SK-N-SH treated with all-trans-retinoic acid at 6 μM for 48 hours (cell line): ENCODE measurements around the gene LAMA2.

Source experiments
- ATAC-seq: fragments of 200-7000 bp; cut with Tn5 transposase; 3 replicates; pipeline ENCODE4 v1.9.1; 2020; ENCODE audit warnings: mild to moderate bottlenecking, moderate library complexity
- ARNTL ChIP-seq: fragments of 450-650 bp; formaldehyde crosslinking; IDR thresholded peaks from 2 replicates; pipeline ENCODE4 v1.5.0; 2020; ENCODE audit warnings: low read depth, mild to moderate bottlenecking, moderate library complexity, borderline replicate concordance
- BACH2 ChIP-seq: fragments of 250-450 bp; sonication (Bioruptor Pico); IDR thresholded peaks from 2 replicates; pipeline ENCODE4 v1.9.0; 2021; ENCODE audit warnings: mild to moderate bottlenecking, borderline replicate concordance
- CSDC2 ChIP-seq: fragments of 250-450 bp; sonication (Bioruptor Pico); IDR thresholded peaks from 2 replicates; pipeline ENCODE4 v1.5.0; 2020; ENCODE audit warnings: mild to moderate bottlenecking, moderate library complexity
- ESRRG ChIP-seq: fragments of 250-450 bp; sonication (Bioruptor Pico); IDR thresholded peaks from 2 replicates; pipeline ENCODE4 v1.6.1; 2021; ENCODE audit warnings: mild to moderate bottlenecking
- ISL1 ChIP-seq: fragments of 250-450 bp; sonication (Bioruptor Pico); IDR thresholded peaks from 2 replicates; pipeline ENCODE4 v2.1.2; 2022; ENCODE audit warnings: mild to moderate bottlenecking, moderate library complexity
- OSR1 ChIP-seq: fragments of 250-450 bp; sonication (Bioruptor Pico); IDR thresholded peaks from 2 replicates; pipeline ENCODE4 v1.8.0; 2022; ENCODE audit warnings: moderate library complexity, mild to moderate bottlenecking, inconsistent platforms
- PATZ1 ChIP-seq: fragments of 250-450 bp; sonication (Bioruptor Pico); IDR thresholded peaks from 2 replicates; pipeline ENCODE4 v1.8.0; 2020; ENCODE audit warnings: mild to moderate bottlenecking, moderate library complexity, borderline replicate concordance
- PPARA ChIP-seq: fragments of 250-450 bp; sonication (Bioruptor Pico); IDR thresholded peaks from 2 replicates; pipeline ENCODE4 v1.5.0; 2020; ENCODE audit warnings: mild to moderate bottlenecking, borderline replicate concordance
- RARB ChIP-seq: fragments of 250-450 bp; sonication (Bioruptor Pico); IDR thresholded peaks from 2 replicates; pipeline ENCODE4 v1.8.0; 2021; ENCODE audit warnings: mild to moderate bottlenecking, moderate library complexity
- SNAI2 ChIP-seq: fragments of 250-450 bp; sonication (Bioruptor Pico); IDR thresholded peaks from 2 replicates; pipeline ENCODE4 v1.5.0; 2020; ENCODE audit warnings: mild to moderate bottlenecking, moderate library complexity
- TCF4 ChIP-seq: fragments of 250-450 bp; sonication (Bioruptor Pico); IDR thresholded peaks from 2 replicates; pipeline ENCODE4 v1.8.0; 2021; ENCODE audit warnings: mild to moderate bottlenecking, moderate library complexity, borderline replicate concordance
- TOX ChIP-seq: fragments of 250-450 bp; sonication (Bioruptor Pico); IDR thresholded peaks from 2 replicates; pipeline ENCODE4 v1.8.0; 2021; ENCODE audit warnings: mild to moderate bottlenecking, moderate library complexity, borderline replicate concordance
- TSHZ2 ChIP-seq: fragments of 250-450 bp; sonication (Bioruptor Pico); IDR thresholded peaks from 2 replicates; pipeline ENCODE4 v1.5.0; 2020; ENCODE audit warnings: mild to moderate bottlenecking, moderate library complexity
- ZC3H10 ChIP-seq: fragments of 250-450 bp; sonication (Bioruptor Pico); IDR thresholded peaks from 2 replicates; pipeline ENCODE4 v1.5.1; 2021; ENCODE audit warnings: mild to moderate bottlenecking, moderate library complexity
- ZFP30 ChIP-seq: fragments of 450-650 bp; formaldehyde crosslinking; IDR thresholded peaks from 2 replicates; pipeline ENCODE4 v1.5.0; 2022; ENCODE audit warnings: mild to moderate bottlenecking, moderate library complexity
- ZNF565 ChIP-seq: fragments of 450-650 bp; formaldehyde crosslinking; conservative IDR thresholded peaks from 2 replicates; pipeline ENCODE4 v1.5.0; 2020; ENCODE audit warnings: low read depth, mild to moderate bottlenecking, moderate library complexity
- ZNF70 ChIP-seq: fragments of 450-650 bp; formaldehyde crosslinking; IDR thresholded peaks from 2 replicates; pipeline ENCODE4 v1.5.0; 2020; ENCODE audit warnings: mild to moderate bottlenecking, moderate library complexity
- ZNF8 ChIP-seq: fragments of 450-650 bp; formaldehyde crosslinking; IDR thresholded peaks from 2 replicates; pipeline ENCODE4 v1.5.0; 2020; ENCODE audit warnings: mild to moderate bottlenecking, moderate library complexity
- TF ChIP-seq, protein P1 (sequence below): fragments of 250-450 bp; sonication (Bioruptor Pico); IDR thresholded peaks from 2 replicates; pipeline ENCODE4 v1.8.0; 2021; ENCODE audit warnings: low read depth, mild to moderate bottlenecking, moderate library complexity, borderline replicate concordance
- TF ChIP-seq, protein P2 (sequence below): fragments of 250-450 bp; sonication (Bioruptor Pico); IDR thresholded peaks from 2 replicates; pipeline ENCODE4 v1.5.1; 2020; ENCODE audit warnings: low read depth, mild to moderate bottlenecking, moderate library complexity
- TF ChIP-seq, protein P3 (sequence below): fragments of 250-450 bp; sonication (Bioruptor Pico); IDR thresholded peaks from 2 replicates; pipeline ENCODE4 v1.5.1; 2021; ENCODE audit warnings: mild to moderate bottlenecking, moderate library complexity

LAMA2 gene

GRCh38 chr6:129360682-129360955, 477.7 kb downstream of the LAMA2 start (continued):
- TF ChIP-seq, protein P1, sequence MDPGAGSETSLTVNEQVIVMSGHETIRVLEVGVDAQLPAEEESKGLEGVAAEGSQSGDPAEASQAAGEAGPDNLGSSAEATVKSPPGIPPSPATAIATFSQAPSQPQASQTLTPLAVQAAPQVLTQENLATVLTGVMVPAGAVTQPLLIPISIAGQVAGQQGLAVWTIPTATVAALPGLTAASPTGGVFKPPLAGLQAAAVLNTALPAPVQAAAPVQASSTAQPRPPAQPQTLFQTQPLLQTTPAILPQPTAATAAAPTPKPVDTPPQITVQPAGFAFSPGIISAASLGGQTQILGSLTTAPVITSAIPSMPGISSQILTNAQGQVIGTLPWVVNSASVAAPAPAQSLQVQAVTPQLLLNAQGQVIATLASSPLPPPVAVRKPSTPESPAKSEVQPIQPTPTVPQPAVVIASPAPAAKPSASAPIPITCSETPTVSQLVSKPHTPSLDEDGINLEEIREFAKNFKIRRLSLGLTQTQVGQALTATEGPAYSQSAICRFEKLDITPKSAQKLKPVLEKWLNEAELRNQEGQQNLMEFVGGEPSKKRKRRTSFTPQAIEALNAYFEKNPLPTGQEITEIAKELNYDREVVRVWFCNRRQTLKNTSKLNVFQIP (CRISPR knock-in tag): no peak
- TF ChIP-seq ZNF8 (CRISPR knock-in tag) (no peak), BACH2 (no peak)

GRCh38 chr6:129364037-129364436, 481.1 kb downstream of the LAMA2 start:
- TF ChIP-seq ZNF565 (CRISPR knock-in tag) (no peak), CSDC2 (CRISPR knock-in tag) (no peak), BACH2 (no peak), RARB (CRISPR knock-in tag) (no peak), PPARA (CRISPR knock-in tag) (no peak), SNAI2 (CRISPR knock-in tag) (no peak), ZC3H10 (CRISPR knock-in tag) (no peak), PATZ1 (no peak), TCF4 (CRISPR knock-in tag) (no peak), OSR1 (CRISPR knock-in tag) (no peak), ZFP30 (no peak), TOX (CRISPR knock-in tag) (no peak)
- TF ChIP-seq, protein P1 (CRISPR knock-in tag): no peak
- TF ChIP-seq, protein P2, sequence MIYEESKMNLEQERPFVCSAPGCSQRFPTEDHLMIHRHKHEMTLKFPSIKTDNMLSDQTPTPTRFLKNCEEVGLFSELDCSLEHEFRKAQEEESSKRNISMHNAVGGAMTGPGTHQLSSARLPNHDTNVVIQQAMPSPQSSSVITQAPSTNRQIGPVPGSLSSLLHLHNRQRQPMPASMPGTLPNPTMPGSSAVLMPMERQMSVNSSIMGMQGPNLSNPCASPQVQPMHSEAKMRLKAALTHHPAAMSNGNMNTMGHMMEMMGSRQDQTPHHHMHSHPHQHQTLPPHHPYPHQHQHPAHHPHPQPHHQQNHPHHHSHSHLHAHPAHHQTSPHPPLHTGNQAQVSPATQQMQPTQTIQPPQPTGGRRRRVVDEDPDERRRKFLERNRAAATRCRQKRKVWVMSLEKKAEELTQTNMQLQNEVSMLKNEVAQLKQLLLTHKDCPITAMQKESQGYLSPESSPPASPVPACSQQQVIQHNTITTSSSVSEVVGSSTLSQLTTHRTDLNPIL (CRISPR knock-in tag): no peak
- ATAC-seq: no peak

- ATAC-seq: no peak
- TF ChIP-seq PPARA (CRISPR knock-in tag) (no peak), ZNF8 (CRISPR knock-in tag) (no peak), TSHZ2 (CRISPR knock-in tag) (no peak)
Observed at GRCh38 chr6:129364767-129365166, 481.8 kb downstream of the LAMA2 start.

GRCh38 chr6:129368076-129368475, 485.1 kb downstream of the LAMA2 start:
- no peak for ATAC-seq
- TF ChIP-seq SNAI2 (CRISPR knock-in tag) (no peak), ISL1 (no peak), RARB (CRISPR knock-in tag) (no peak), PPARA (CRISPR knock-in tag) (no peak), ESRRG (no peak), ZC3H10 (CRISPR knock-in tag) (no peak), ZNF8 (CRISPR knock-in tag) (no peak), PATZ1 (no peak), ZFP30 (no peak), TOX (CRISPR knock-in tag) (no peak), ARNTL (CRISPR knock-in tag) (no peak), ZNF565 (CRISPR knock-in tag) (no peak), ZNF70 (CRISPR knock-in tag) (no peak), BACH2 (no peak)
- TF ChIP-seq, protein P2 (CRISPR knock-in tag): no peak
- TF ChIP-seq, protein P3, sequence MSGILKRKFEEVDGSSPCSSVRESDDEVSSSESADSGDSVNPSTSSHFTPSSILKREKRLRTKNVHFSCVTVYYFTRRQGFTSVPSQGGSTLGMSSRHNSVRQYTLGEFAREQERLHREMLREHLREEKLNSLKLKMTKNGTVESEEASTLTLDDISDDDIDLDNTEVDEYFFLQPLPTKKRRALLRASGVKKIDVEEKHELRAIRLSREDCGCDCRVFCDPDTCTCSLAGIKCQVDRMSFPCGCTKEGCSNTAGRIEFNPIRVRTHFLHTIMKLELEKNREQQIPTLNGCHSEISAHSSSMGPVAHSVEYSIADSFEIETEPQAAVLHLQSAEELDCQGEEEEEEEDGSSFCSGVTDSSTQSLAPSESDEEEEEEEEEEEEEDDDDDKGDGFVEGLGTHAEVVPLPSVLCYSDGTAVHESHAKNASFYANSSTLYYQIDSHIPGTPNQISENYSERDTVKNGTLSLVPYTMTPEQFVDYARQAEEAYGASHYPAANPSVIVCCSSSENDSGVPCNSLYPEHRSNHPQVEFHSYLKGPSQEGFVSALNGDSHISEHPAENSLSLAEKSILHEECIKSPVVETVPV: no peak
